Measurements from ENCODE around the gene MRC2.

DNA sequence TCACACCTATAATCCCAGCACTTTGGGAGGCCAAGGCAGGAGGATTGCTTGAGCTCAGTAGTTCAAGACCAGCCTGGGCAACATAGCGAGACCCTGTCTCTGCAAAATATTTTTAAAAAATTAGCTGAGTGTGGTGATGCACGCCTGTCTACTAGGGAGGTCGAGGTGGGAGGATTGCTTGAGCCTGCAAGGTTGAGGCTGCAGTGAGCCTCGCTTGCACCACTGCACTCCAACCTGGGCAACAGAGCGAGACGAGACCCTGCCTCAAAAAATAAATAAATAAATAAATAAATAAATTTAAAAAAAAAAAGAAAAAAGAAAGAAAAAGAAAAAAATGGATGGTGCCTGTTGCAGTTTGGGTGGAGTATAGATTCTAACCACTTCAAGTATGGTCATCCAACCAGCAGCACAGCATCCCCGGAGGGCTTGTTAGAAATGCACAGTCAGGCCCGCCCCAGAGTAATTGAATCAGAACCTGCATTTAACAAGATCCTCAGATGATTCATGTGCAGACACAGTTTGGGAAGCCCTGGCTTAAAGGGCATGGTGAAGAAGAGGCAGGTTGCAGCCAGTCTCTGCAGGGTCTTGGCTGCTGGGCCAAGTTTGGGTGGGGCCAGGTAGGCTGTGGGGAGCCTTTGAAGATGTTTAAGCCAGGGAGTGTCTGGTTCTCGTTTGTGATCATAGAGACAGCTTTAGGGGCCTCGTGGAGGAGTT, 40.8 kb downstream of the MRC2 start:
- TF ChIP-seq FOXP2 (optimal IDR thresholded peaks at IDR 0.05; ENCODE audit: borderline replicate concordance, extremely low read depth, extremely low read length, insufficient read depth), result no peak
- TF ChIP-seq SIN3A (IDR thresholded peaks at IDR 0.05; ENCODE audit: borderline replicate concordance, insufficient read depth, low read length), result no peak
- TF ChIP-seq, protein P1, sequence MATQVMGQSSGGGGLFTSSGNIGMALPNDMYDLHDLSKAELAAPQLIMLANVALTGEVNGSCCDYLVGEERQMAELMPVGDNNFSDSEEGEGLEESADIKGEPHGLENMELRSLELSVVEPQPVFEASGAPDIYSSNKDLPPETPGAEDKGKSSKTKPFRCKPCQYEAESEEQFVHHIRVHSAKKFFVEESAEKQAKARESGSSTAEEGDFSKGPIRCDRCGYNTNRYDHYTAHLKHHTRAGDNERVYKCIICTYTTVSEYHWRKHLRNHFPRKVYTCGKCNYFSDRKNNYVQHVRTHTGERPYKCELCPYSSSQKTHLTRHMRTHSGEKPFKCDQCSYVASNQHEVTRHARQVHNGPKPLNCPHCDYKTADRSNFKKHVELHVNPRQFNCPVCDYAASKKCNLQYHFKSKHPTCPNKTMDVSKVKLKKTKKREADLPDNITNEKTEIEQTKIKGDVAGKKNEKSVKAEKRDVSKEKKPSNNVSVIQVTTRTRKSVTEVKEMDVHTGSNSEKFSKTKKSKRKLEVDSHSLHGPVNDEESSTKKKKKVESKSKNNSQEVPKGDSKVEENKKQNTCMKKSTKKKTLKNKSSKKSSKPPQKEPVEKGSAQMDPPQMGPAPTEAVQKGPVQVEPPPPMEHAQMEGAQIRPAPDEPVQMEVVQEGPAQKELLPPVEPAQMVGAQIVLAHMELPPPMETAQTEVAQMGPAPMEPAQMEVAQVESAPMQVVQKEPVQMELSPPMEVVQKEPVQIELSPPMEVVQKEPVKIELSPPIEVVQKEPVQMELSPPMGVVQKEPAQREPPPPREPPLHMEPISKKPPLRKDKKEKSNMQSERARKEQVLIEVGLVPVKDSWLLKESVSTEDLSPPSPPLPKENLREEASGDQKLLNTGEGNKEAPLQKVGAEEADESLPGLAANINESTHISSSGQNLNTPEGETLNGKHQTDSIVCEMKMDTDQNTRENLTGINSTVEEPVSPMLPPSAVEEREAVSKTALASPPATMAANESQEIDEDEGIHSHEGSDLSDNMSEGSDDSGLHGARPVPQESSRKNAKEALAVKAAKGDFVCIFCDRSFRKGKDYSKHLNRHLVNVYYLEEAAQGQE (IDR thresholded peaks at IDR 0.05; ENCODE audit: insufficient read depth in 1 of 2, low read depth in 2 of 2, low read length in 2 of 2), result no peak

All from PFSK-1 (cell line).